Kidney capillary endothelial cell (primary cell): Measurements from ENCODE around the gene FURIN.
"Not testable (repeated sequence)": the region's sequence is repeated elsewhere in the genome, so short reads cannot be mapped to it uniquely, and the experiment has no call there.

Source experiments
- DNase-seq: peaks from one replicate; pipeline ENCODE4 v3.0.0-alpha.2; 2018; ENCODE audit warnings: low spot score

FURIN gene

DNA sequence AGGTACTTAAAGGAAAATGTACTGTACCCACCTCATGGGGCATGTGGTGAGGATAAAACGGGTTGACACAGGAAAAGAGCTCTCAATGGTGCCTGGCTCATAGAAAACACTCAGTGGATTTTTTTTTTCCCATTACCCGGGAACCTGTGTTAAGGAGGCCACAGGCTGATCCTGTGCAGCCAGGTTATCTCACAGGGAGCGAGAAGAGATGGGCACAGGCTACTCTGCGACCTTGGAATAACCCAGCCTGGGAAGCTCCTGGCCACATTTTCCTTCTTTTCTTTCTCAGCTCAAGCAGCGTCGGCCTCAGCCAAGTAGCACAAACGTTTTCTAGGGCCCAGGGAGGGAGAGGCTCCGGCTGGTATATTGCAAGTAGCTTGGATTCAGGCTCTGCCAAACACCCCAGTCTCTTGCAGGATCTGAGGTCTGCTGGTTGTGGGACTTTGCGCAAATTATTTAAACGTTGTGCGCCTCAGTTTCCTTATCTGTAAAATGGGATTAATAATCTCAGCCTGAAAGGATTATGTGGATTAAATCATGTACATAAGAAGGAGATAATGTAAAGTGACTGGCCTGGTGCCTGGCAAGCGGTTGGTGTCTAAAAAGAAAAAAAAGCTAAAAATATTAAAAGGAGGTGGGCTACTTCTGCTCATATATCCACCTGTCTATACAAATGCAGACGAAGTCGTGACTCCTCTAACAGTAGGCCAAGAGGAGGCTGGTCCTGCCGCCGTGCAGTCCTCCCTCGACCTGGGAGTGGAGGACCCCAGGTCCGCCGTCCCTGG is 2.2 kb downstream of the FURIN start:
- DNase-seq: peak; percentile 40

DNA sequence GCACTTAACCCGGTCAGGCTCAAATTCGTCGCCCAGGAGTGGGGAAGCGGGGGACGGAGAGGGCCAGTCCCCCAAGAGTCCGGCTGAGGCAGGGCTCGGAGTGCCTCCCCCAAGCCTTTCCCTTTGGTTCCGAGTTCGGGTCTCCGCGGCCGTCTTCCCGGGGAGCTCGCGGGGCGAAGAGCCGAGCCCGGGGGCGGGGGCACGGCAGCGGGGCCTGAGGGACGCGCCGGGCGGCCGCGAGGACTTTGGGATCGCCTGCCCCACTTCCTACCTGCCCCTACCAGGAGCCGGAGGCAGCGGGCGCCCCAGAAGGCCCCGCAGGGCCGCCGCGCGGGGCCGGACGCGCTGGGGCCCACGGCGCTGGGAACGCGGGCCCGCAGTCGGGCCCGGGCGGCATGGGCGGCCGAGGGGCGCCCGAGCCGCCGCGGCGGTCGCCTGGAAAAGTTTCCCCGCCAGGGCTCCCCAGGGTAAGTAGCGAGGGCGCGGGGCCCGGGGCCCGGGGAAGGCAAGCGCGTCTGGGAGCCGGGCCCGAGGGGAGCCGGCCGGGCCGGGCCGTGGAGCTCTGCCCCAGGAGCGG is 2.8 kb downstream of the FURIN start:
- DNase-seq: peak; percentile 26

GRCh38 chr15:90871716-90872485 is 3.5 kb downstream of the FURIN start:
- DNase-seq: no peak

- peak; percentile 81 for DNase-seq
These were observed 4.2 kb downstream of the FURIN start for GRCh38 chr15:90872486-90873184.

GRCh38 chr15:90873488-90873997 is 5.2 kb downstream of the FURIN start:
- DNase-seq: no peak

- DNase-seq: no peak
These were observed 5.7 kb downstream of the FURIN start for GRCh38 chr15:90873998-90874605.

DNA sequence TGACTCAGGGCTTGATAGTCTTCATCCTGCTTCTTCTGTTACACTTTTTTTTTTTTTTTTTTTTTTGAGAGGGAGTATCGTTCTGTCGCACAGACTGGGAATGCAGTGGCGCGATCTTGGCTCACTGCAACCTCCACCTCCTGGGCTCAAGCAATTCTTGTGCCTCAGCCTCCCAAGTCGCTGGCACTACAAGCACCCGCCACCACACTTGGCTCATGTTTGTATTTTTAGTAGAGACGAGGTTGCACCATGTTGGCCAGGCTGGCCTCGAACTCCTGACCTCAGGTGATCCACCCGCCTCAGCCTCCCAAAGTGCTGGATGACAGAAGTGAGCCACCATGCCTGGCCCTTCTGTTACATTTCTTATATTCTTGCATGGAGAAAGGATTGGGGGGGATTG is 6.6 kb downstream of the FURIN start:
- not testable (repeated sequence) for DNase-seq

DNA sequence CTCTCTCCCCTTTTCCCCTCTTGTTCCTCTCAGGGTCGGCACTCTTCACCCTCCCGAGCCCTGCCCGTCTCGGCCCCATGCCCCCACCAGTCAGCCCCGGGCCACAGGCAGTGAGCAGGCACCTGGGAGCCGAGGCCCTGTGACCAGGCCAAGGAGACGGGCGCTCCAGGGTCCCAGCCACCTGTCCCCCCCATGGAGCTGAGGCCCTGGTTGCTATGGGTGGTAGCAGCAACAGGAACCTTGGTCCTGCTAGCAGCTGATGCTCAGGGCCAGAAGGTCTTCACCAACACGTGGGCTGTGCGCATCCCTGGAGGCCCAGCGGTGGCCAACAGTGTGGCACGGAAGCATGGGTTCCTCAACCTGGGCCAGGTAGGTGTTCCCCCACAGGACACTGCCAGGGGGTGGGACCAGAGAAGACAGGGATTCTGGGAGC is 7.2 kb downstream of the FURIN start:
- DNase-seq: no peak

DNA sequence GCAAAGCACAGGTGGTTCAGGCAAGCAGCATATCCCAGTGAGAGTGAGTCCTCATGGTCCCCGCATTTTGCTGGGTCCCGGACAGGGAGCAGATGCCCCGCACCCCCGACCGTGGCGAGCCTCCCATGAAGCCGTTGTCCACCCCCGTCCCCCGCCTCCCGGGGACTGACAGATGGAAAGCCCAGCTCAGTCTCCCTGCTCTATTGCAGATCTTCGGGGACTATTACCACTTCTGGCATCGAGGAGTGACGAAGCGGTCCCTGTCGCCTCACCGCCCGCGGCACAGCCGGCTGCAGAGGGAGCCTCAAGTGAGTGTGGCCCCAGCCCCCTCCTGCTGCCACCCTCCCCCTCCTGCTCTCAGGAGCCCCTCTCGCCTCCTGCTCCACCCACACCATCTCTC is 7.7 kb downstream of the FURIN start:
- no peak for DNase-seq

DNA sequence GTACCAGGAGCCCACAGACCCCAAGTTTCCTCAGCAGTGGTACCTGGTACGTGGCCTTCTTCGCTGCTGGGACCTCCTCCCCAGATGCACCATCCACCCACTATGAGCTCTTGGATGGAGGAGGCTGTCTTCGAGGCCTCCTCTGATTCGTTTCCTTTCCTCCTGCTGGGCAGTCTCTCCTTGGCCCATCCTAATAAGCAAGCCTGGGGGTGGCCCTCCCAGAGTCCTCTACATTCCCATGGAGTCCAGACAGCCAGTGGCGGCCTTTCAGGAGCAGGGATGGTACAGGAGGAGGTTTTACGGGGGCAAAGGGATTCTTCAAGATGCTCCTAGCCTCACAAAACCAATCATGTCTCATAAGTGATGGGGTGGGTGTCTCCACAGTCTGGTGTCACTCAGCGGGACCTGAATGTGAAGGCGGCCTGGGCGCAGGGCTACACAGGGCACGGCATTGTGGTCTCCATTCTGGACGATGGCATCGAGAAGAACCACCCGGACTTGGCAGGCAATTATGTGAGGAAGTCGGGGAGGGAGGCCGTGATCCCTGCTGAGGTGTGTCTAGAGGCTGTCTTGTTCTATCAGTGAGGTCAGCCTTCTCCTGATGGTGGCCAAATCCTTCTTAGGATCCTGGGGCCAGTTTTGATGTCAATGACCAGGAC is 8.3 kb downstream of the FURIN start:
- DNase-seq: no peak

GRCh38 chr15:90877315-90877714 is 8.9 kb downstream of the FURIN start:
- DNase-seq: no peak

DNA sequence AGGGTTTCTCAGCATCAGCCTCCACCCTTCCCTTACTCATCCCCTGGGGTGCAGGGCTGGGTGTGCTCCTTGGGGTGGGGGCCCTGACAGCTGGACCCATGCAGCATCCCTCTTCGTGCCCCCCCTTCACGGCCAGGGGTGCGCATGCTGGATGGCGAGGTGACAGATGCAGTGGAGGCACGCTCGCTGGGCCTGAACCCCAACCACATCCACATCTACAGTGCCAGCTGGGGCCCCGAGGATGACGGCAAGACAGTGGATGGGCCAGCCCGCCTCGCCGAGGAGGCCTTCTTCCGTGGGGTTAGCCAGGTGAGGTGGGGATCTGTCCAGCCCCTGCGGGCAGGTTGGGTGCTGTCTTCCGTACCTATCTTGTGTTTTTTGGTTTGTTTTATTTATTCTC is 9.6 kb downstream of the FURIN start:
- DNase-seq: no peak

DNA sequence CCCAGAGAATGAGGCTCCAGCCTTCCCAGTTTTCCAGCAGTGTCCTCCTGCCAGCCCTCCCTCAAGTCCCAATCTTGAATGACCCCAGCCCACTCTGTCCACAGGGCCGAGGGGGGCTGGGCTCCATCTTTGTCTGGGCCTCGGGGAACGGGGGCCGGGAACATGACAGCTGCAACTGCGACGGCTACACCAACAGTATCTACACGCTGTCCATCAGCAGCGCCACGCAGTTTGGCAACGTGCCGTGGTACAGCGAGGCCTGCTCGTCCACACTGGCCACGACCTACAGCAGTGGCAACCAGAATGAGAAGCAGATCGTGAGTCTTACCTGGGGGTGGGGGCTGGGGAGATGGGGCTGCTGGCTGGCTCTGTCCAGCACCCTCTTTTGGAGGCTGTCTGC is 10.3 kb downstream of the FURIN start:
- DNase-seq: no peak

DNA sequence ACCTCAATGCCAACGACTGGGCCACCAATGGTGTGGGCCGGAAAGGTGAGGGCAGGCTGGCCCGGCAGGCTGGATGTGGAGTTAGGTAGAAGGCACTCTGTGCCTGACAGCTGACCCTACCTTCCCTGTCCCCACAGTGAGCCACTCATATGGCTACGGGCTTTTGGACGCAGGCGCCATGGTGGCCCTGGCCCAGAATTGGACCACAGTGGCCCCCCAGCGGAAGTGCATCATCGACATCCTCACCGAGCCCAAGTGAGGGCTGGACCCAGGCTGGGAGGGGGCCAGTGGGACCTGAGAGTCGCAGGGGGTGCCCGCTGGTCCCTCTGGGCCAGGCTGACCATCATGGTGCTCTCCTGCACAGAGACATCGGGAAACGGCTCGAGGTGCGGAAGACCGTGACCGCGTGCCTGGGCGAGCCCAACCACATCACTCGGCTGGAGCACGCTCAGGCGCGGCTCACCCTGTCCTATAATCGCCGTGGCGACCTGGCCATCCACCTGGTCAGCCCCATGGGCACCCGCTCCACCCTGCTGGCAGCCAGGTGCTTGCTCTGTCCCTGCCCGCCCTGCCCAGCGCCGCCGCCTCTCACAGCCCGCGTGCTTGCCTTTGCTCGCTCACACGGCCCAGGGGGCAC is 11.5 kb downstream of the FURIN start:
- no peak for DNase-seq

- no peak for DNase-seq
These were observed 12.2 kb downstream of the FURIN start for GRCh38 chr15:90880381-90881145.

GRCh38 chr15:90881181-90881977 is 13.0 kb downstream of the FURIN start:
- no peak for DNase-seq

- no peak for DNase-seq
These were observed 13.8 kb downstream of the FURIN start for GRCh38 chr15:90881978-90882721.

- DNase-seq: no peak
These were observed 14.6 kb downstream of the FURIN start for GRCh38 chr15:90882781-90883525.
